Measurements from ENCODE around the gene MTFR1L.

Gene MTFR1L

DNA sequence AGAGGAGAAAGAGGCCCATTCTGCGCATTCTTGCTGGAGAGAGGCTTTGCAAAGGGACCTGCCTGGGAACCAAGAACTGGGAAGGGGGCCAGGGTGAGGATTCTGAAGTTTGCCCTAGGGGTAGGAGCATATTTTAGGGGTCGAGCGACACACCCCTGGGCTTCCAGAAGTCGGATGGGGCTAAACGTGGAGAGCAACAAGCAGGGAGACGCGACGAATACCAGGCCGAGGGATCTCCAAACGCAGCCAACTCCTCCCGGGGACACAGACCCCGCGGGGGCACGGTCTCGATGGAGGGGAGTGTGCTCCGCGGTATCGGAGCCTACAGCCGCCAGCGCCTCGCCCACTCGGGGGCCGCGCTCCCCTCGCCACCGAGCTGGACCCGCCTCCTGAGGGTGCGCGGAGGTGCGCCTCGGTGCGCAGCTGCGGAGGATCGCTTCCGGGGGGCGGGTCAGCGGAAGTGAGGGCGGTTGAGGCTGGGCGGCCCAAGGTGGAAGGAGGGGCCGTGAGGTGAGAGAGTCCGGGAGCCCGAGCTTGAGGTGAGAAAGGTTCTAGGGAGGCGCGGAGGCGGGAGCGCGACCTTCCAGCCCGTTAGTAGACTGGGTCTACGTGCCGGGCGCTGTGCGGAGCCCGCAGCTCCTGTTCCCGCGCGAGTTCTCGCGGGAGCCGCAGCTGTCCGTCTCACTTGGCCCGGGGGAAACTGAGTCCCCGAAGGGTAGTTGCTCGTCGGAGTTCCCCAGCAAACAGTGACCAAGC is at the start of gene MTFR1L:
Gene MTFR1L (plus strand): TSS at position 464 of the 756 bp plus-strand sequence. CDS start 3,151 bp downstream, outside the sequence.
- DNase-seq (ENCODE audit: low spot score) = peak; percentile 96

GRCh38 chr1:25770541-25771220 is 49.1 kb upstream of the MTFR1L start:
- DNase-seq (ENCODE audit: low spot score) = no peak

GRCh38 chr1:25771221-25772114 is 48.3 kb upstream of the MTFR1L start:
- DNase-seq (ENCODE audit: low spot score) = no peak

- no peak for DNase-seq (ENCODE audit: low spot score)
Observed at GRCh38 chr1:25772164-25772563, 47.6 kb upstream of the MTFR1L start.

DNA sequence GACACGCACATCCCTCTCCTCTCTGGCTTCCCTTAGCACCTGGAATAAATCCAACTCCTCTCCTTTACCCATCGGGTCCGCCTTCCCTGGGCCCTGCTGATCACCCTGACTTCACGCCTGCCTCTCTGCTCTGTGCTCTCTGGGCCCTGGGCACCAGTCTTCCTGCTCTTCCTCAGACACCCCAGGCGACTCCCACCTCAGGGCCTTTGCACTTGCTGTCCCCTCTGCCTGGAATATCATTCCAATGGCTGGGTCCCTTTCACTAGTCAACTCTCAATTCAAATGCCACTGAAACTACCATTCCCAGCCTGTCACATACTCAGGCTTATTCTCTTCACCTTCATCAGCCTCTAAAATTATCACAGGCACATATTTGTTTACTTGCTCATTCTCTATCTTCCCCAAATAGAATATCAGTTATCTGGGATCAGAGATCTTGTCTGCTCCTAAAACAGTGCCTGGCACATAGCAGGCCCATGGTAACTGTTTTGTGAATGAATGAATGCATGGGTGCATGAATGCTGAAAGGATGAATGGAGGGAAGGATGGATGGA is 47.0 kb upstream of the MTFR1L start:
- DNase-seq (ENCODE audit: low spot score) = no peak

DNA sequence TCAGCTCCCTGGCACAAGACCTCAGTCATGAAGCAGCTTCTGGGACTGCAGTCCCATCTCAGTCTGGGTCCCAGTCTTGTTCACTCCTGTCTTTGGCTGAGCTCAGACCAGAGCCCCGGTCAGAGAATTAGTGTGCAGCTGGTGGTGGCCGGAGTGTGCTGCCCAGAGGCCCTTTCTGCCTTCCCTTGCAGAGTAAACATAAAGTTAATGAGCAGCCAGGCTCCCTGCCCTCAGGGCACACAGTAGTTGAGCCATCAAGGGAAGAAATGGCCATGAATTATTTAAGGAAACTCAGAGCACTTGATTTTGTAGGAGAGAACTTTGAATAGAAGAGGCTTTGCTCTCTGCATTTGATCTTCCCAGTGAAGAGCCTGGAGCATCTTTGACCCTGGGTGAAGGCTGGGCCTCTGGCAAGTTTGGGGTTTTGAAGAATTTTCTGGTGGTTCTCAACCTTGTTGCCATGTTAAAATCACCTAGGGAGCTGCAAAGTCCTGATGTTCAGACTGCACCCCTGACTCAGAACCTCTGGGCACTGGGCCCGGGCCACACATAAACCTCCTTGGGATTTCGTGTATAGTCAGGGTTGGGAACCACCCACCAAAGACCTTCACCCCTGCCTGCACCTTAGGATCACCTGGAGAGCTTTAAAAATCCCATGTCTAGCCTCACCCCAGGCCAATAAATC is 46.2 kb upstream of the MTFR1L start:
- DNase-seq (ENCODE audit: low spot score) = peak; percentile 34

DNA sequence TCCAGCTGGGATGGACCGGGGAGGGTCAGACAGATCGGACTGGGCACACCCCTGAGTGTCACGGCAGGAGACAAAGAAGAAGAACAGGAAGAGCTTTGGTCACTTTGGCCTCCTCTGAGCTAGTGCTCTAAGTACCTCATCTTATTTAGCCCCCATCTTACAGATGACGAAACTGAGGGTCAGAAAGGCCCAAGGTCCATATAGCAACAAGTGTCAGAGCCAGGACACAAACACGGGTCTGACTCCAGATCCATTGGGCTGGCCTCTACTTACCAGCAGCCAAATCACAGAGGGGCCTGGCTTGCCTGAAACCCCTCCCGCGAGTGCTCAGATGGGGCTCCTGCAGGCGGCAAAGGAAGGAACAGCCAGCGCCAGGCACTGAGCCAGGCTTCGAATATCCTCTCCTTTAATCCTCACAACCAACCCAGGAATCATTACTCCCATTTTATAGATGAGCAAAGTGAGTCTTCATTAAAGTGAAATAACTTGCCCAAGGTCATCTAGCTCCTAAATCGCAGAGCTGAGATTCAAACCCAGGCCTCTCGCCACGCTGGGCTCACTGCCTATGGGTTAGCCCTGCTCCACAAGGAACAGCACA is 45.4 kb upstream of the MTFR1L start:
- DNase-seq (ENCODE audit: low spot score) = no peak

DNA sequence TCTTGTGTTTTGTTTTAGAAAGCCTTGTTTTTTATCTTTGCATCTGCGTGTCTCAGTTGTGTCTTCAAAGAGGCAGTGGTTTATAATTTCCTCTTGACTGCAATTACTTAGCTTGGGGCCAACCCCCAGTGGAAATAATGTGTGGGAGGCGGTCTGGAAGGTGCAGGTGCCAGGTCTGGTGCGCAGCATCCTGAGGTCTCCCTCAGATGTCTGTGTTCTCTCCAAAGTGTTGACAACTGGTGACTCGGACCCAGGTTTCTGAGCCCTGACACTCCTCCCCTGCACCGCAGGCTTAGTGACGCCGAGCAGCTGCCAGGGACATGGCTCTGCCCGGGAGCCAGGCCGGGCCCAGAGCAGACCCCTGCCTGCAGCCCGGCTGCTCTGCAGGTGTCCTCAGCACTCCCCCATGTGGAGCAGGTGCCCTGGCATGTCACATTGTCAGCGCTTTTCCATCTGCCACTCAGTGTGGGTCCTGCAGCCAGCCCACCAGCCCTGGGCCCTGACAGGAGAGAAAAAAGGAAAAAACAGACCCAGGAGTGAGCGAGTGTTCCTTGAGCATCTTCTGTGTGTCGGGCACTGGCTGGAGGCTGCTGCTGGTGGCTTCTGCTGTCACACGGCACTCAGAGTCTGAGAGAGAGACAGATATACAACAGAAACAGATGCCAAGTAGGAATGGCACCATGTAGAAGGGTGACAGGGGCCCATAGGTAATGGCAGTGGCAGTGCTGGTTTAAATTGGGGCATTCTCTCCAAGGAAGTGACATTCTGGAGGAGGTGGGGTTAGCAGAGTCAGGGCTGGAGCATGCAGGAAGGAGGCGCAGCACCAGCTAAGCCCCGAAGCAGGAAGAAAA is 44.6 kb upstream of the MTFR1L start:
- no peak for DNase-seq (ENCODE audit: low spot score)

GRCh38 chr1:25779388-25779787 is 40.4 kb upstream of the MTFR1L start:
- no peak for DNase-seq (ENCODE audit: low spot score)

DNA sequence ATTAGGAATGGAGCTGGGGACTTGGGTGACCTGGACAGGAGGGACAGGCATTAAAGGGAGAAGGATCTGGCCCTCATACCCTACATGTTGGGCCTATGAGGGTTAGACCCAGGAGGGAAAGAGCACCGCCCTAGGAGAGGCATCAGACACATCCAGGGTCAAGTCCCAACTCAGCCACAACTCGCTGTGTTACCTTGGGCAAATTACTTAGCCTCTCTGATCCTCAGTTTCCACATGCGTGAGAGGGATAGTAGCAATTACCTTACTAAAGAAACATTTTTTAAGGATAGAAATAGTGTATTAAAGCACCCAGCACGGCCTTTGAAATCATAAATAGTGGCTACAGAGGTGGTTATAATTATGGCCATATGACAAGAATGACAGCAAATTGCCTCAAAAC is 39.9 kb upstream of the MTFR1L start:
- no peak for DNase-seq (ENCODE audit: low spot score)

DNA sequence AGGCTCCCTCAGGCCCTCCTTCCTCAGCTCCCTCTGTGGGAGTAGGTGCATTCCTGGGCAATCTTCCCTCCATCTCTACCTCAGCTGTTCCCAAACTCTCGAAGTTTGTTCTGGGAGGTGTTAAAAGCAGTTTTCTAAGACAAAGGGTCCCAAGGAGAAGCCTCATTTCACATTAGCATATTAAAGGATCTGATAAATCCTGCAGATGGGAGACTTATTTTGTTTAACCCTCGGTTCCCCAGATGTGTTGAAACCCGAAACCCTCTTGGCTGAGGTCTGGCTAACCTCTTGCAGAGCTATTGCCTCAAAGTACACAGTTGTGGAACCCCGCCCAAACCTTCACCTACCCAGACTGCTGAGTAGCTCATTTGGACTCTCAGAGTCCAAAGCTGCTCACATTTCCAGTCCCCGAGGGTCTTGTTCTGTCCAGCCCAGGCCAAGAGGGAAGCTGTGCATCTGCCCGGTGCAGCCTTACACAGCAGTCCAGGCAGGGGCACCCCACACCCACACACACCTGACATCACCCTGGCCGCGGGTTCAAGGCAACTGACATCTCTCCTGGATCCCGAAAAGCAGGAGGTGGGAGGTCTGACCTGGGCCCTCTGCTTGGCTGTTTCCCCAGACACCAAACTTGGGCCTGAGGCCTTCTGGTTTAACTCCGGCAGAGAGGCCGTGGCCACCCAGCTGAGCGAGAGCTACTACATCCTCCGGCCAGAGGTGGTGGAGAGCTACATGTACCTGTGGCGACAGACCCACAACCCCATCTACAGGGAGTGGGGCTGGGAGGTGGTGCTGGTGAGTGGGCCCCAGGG is 39.2 kb upstream of the MTFR1L start:
- no peak for DNase-seq (ENCODE audit: low spot score)

DNA sequence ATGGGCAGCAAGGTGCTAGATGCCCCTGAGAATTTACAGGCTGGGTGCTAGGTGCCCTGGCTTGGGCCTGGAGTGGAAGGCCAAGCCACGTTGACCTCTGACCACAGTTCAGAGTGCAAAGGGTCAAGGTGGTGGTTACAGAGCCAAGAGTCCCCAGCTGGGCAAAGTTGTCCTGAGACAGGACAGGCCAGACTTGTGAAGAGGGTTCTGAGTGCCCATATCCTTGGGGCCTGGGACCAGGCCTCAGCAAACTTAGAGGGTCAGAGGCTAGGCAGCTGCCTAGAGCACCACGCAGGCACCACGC is 38.7 kb upstream of the MTFR1L start:
- no peak for DNase-seq (ENCODE audit: low spot score)

GRCh38 chr1:25782608-25783201 is 37.0 kb upstream of the MTFR1L start:
- DNase-seq (ENCODE audit: low spot score) = no peak

GRCh38 chr1:25784575-25785051 is 35.1 kb upstream of the MTFR1L start:
- no peak for DNase-seq (ENCODE audit: low spot score)

- DNase-seq (ENCODE audit: low spot score) = no peak
Observed at GRCh38 chr1:25785333-25786067, 34.3 kb upstream of the MTFR1L start.

- peak; percentile 58 for DNase-seq (ENCODE audit: low spot score)
Observed at GRCh38 chr1:25786887-25787759, 32.6 kb upstream of the MTFR1L start.

DNA sequence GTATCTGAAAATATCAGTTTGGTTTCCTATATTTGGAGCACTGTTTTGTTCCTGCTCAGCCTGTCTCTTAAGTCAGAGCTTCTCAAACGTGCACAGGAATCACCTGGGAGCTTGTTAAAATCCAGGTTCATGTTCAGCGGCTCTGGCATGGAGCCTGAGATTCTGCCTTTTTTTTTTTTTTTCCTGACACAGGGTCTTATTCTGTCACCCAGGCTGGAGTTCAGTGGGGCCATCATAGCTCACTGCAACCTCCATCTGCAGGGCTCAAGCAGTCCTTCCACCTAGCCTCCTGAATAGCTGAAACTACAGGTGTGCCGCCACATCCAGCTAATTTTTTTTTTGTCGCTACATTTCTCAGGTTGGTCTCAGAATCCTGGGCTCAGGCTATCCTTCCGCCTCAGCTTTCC is 32.0 kb upstream of the MTFR1L start:
- DNase-seq (ENCODE audit: low spot score) = no peak

Data from AG20443 (cell line).